ENCODE data around the gene FBXL7. TPM values are rescaled to one million over a fixed set of nuclear protein-coding genes. Genes with fewer than 3 reads are reported as not detected.

Gene FBXL7
- total and polyA plus RNA-seq, 9 of the 15 experiments (the other 6 are each of a cell fraction or from before 2014, with no cell fraction given), result 0.04 to 0.08 TPM; not detected in 7

GRCh38 chr5:15704397-15704947 is 204.5 kb downstream of the FBXL7 start:
- H4K20me1 ChIP-seq (replicated peaks; ENCODE audit: control insufficient read depth, insufficient read depth, low read length), result no peaks in the 10 kb centered on the region
- H3K4me1 ChIP-seq (replicated peaks in 1 of 2; ENCODE audit: control insufficient read depth in 2 of 2, insufficient read depth in 2 of 2, low read length in 2 of 2), result no peaks in the 10 kb centered on the region
- H3K9me1 ChIP-seq (ENCODE audit: control insufficient read depth, insufficient read depth, low read length), result no peaks in the 10 kb centered on the region
- H3K27ac ChIP-seq (ENCODE audit: extremely low read depth, low read depth, low read length), result no peak overlapping the region
- DNase-seq (ENCODE audit: extremely low read depth in 1 of 4, low spot score in 3 of 4) (no peak), FAIRE-seq (no peak), ATAC-seq (no peak)
- H3K36me3 ChIP-seq (ENCODE audit: control insufficient read depth, insufficient read depth, low read length), result no peaks in the 10 kb centered on the region
- no peaks in the 10 kb centered on the region for H3K27me3 ChIP-seq (ENCODE audit: control insufficient read depth in 2 of 2, insufficient read depth in 2 of 2, low read length in 2 of 2)
- H3K79me2 ChIP-seq (ENCODE audit: control insufficient read depth, insufficient read depth, low read length), result no peaks in the 10 kb centered on the region
- in situ Hi-C loops (cut with MboI), result no loop called here
- intact Hi-C loops (cut with micrococcal nuclease), result no loop called here
- BruUV-seq (replicated peaks), result no TSS peak
- TF ChIP-seq MECOM (CRISPR knock-in tag; IDR thresholded peaks at IDR 0.05) (no peak), SMC3 (conservative IDR thresholded peaks at IDR 0.05; ENCODE audit: insufficient read depth, low read depth, low read length) (no peak), SOX6 (IDR thresholded peaks at IDR 0.05) (no peak), ZFP36 (IDR thresholded peaks at IDR 0.05; ENCODE audit: low read depth, low read length, partially characterized antibody) (no peak), MBD1 (CRISPR knock-in tag; IDR thresholded peaks at IDR 0.05) (no peak), E2F1 (CRISPR knock-in tag; IDR thresholded peaks at IDR 0.05) (no peak), THRA (IDR thresholded peaks at IDR 0.05) (no peak), MIER1 (IDR thresholded peaks at IDR 0.05; ENCODE audit: low read depth) (no peak), ARID1B (IDR thresholded peaks at IDR 0.05) (no peak), GATAD2B (IDR thresholded peaks at IDR 0.05; ENCODE audit: borderline replicate concordance) (no peak), ZNF253 (CRISPR knock-in tag; conservative IDR thresholded peaks at IDR 0.05) (no peak), ZNF518B (CRISPR knock-in tag; IDR thresholded peaks at IDR 0.05) (no peak), POLR3A (IDR thresholded peaks at IDR 0.05; ENCODE audit: borderline replicate concordance, extremely low read depth, insufficient read depth, insufficient read length) (no peak), SP2 (IDR thresholded peaks at IDR 0.05; ENCODE audit: extremely low read depth, low read depth, low read length, poor library complexity, severe bottlenecking) (no peak), RBM25 (IDR thresholded peaks at IDR 0.05; ENCODE audit: low read depth, low read length, severe bottlenecking) (no peak), ZNF316 (IDR thresholded peaks at IDR 0.05) (no peak)
- H3K4me3 ChIP-seq, result no peak overlapping the region
- H3K9me3 ChIP-seq (replicated peaks; ENCODE audit: control insufficient read depth, insufficient read depth, low read depth, low read length), result no peaks in the 10 kb centered on the region
- H3K9ac ChIP-seq (ENCODE audit: insufficient read depth in 1 of 2, low read depth in 2 of 2, low read length in 2 of 2), result no peak overlapping the region
- no peak overlapping the region for H3K4me2 ChIP-seq (ENCODE audit: insufficient read depth, low read length)
- H2AFZ ChIP-seq (ENCODE audit: low read depth, low read length), result no peak overlapping the region
- CTCF ChIA-PET (ENCODE audit: low intra/inter-chr PET ratio), result no interaction called here
- POLR2A ChIA-PET, result no interaction called here

Measured in K562 (cell line).